Fibroblast of skin of right biceps (primary cell): ENCODE data around the gene UBE2H.

Experiments
- DNase-seq: peaks from one replicate; pipeline ENCODE4 v3.0.0-alpha.2; 2013

The UBE2H gene

DNA sequence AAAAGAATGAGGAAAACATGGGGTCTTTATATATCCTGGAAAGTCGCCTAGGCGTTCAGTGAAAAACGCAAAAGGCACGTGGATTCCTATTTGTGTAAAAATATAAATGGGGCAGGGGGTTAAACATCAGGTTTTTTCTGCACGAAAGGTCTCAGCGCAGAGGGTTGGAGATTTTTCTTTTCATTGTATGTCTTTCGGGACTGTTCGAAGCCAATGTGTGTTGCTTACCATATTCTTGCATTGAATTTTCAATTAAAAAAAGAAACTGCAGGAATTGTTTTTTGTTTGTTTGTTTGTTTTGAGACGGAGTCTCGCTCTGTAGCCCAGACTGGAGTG, 169.2 kb downstream of the UBE2H start:
- no peak for DNase-seq

- DNase-seq = no peak
Observed at GRCh38 chr7:129782818-129783583, 169.8 kb downstream of the UBE2H start.

DNA sequence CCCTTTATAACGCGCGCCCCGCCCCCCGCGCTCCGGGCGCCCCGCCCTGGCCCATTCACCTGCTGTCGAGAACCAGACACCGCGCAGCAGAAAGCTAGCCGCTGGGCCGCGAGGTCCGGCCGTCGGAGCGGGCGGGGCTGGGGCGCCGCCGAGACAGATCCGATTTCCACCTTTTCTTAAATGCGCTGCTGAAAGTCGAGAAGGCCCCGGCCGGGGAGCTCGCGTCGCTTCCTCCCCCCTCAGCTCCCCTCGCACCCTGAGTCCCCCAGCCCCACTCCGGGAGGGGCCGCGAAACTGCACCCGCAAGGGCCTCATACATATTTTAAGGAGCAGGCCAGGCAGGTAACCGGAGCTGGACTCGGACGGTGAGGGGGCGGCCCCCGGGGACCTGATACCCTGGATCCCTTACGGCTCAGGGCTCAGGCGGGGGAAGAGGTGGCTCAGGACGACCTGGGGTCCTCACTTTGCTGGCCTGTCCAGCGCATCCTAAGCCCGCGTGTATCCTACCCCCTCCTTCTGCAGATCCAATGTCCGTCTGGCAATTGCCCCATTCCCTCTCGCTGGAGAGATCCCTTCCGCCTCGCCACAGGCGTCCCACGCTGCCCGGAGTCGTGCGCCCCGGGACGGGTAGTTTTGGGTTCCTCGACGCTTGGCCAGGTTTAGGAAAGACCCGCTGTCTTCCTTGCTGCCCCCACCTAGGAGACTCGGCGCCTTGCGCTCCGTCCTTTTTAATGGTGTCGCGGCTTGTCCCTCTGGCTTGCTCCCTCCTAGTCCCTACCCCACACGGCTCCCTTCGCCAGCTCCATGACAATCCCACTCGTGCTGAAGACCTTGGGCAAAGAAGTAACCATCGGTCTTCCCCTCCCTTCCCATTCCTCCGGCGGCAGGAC, 170.6 kb downstream of the UBE2H start:
- DNase-seq = no peak

- DNase-seq = no peak
Observed at GRCh38 chr7:129780974-129781927, 171.5 kb downstream of the UBE2H start.
